Esophagus muscularis mucosa (tissue), 3 donors: ENCODE measurements around the gene SORL1-AS1.

ENCODE experiments used
- POLR2AphosphoS5 ChIP-seq, 2 donors: sonication (generic); formaldehyde crosslinking; IDR thresholded peaks; one replicate each; pipeline ENCODE4 v1.6.1; 2017; ENCODE audit warnings: antibody characterized with exemption in 2 of 2
- TF ChIP-seq, protein P1 (sequence below), 3 experiments: fragments of 200-600 bp in 2 of 3; fragments of 450-650 bp in 1 of 3; sonication (generic) in 2 of 3; IDR thresholded peaks; one replicate each; pipeline ENCODE4 v1.5.1; 2017 to 2019; ENCODE audit warnings: antibody characterized with exemption in 3 of 3, mild to moderate bottlenecking in 2 of 3, moderate library complexity in 1 of 3

- TF ChIP-seq, protein P1, sequence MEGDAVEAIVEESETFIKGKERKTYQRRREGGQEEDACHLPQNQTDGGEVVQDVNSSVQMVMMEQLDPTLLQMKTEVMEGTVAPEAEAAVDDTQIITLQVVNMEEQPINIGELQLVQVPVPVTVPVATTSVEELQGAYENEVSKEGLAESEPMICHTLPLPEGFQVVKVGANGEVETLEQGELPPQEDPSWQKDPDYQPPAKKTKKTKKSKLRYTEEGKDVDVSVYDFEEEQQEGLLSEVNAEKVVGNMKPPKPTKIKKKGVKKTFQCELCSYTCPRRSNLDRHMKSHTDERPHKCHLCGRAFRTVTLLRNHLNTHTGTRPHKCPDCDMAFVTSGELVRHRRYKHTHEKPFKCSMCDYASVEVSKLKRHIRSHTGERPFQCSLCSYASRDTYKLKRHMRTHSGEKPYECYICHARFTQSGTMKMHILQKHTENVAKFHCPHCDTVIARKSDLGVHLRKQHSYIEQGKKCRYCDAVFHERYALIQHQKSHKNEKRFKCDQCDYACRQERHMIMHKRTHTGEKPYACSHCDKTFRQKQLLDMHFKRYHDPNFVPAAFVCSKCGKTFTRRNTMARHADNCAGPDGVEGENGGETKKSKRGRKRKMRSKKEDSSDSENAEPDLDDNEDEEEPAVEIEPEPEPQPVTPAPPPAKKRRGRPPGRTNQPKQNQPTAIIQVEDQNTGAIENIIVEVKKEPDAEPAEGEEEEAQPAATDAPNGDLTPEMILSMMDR (IDR thresholded peaks at IDR 0.05), result no peak
- peak; percentile 33 to 57 for TF ChIP-seq POLR2AphosphoS5 (IDR thresholded peaks at IDR 0.05)
These were observed 35.7 kb downstream of the SORL1-AS1 start for GRCh38 chr11:121417055-121417551.
